ENCODE measurements around the gene EPN2. TPM values are rescaled to one million over a fixed set of nuclear protein-coding genes. Genes with fewer than 3 reads are reported as not detected.

Gene EPN2
- total RNA-seq, 2 experiments from 2014 or later: 20.1 to 20.4 TPM

DNA sequence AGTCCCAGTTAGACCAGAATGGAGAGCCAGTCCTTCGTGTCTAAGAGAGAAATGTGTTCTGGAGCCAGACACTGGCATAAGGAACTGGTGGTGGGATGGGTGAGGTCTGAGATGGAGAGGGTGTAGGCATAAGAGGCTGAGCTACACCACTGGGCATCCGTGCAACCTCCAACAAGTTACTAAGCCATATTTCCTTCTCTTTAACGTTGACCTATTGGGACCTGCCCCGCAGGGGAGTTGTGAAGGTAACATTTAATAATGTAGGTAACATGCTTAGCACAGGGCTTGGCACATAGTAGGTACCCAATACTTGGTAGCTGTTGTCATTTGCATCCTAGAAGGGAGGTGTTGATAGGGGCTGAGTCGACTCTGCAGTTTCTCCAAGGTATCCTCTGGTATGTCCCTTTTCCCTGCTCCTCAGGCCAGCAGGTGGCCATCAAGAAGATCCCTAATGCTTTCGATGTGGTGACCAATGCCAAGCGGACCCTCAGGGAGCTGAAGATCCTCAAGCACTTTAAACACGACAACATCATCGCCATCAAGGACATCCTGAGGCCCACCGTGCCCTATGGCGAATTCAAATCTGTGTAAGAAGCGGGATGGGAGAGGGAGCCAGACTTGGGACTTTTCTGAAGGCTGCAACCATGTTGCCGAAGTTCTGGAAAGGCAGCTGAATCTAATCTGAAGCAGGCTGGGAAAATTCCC is 142.3 kb downstream of the EPN2 start:
- peaks cover 19% of the 10 kb centered on the region for H3K4me1 ChIP-seq (ENCODE audit: insufficient read depth, low read length, poor library complexity, severe bottlenecking)
- H3K27ac ChIP-seq (ENCODE audit: low read depth, low read length, poor library complexity, severe bottlenecking): no peak overlapping the region
- peaks cover 7% of the 10 kb centered on the region; the same call in 1 of the 2 replicates for H3K79me2 ChIP-seq (ENCODE audit: insufficient read depth, low read depth, low read length)
- H4K20me1 ChIP-seq (ENCODE audit: insufficient read depth, low read length): no peaks in the 10 kb centered on the region
- H3K36me3 ChIP-seq (ENCODE audit: insufficient read depth, low read length): peaks cover 33% of the 10 kb centered on the region; the same call in 1 of the 2 replicates
- no peak for DNase-seq (ENCODE audit: low spot score)
- H3K4me2 ChIP-seq (ENCODE audit: low read length): peak overlapping the region; percentile 84
- BruUV-seq (replicated peaks): TSS peak; percentile 52
- H3K4me3 ChIP-seq (ENCODE audit: low read depth, low read length, poor library complexity, severe bottlenecking): peak overlapping the region; percentile 84
- no peaks in the 10 kb centered on the region for H3K9me3 ChIP-seq (ENCODE audit: low read length)
- H2AFZ ChIP-seq (ENCODE audit: low read length): no peak overlapping the region
- intact Hi-C loops (cut with micrococcal nuclease; ENCODE audit: unreplicated experiment): loop anchor here (5.0 to 10.0 kb wide), 3 partner anchors 83 to 265 kb away; partner anchors contain the start of gene ALDH3A2
- TF ChIP-seq EZH2phosphoT487 (IDR thresholded peaks at IDR 0.05; ENCODE audit: borderline replicate concordance, low read depth, low read length): no peak
- TF ChIP-seq, protein P1, sequence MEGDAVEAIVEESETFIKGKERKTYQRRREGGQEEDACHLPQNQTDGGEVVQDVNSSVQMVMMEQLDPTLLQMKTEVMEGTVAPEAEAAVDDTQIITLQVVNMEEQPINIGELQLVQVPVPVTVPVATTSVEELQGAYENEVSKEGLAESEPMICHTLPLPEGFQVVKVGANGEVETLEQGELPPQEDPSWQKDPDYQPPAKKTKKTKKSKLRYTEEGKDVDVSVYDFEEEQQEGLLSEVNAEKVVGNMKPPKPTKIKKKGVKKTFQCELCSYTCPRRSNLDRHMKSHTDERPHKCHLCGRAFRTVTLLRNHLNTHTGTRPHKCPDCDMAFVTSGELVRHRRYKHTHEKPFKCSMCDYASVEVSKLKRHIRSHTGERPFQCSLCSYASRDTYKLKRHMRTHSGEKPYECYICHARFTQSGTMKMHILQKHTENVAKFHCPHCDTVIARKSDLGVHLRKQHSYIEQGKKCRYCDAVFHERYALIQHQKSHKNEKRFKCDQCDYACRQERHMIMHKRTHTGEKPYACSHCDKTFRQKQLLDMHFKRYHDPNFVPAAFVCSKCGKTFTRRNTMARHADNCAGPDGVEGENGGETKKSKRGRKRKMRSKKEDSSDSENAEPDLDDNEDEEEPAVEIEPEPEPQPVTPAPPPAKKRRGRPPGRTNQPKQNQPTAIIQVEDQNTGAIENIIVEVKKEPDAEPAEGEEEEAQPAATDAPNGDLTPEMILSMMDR (conservative IDR thresholded peaks at IDR 0.05; ENCODE audit: low read length): no peak
- ChIA-PET POLR2A (interaction anchor here (2.3 kb wide), 1 partner anchor 9 kb away, joined by 19 read pairs; no protein-coding TSS in a partner anchor), CTCF (ENCODE audit: unreplicated experiment) (interaction anchor here (1.4 kb wide), 1 partner anchor 69 kb away, joined by 6 read pairs; no protein-coding TSS in a partner anchor)
- H3K9me2 ChIP-seq (ENCODE audit: insufficient read depth, low read length): no peaks in the 10 kb centered on the region

DNA sequence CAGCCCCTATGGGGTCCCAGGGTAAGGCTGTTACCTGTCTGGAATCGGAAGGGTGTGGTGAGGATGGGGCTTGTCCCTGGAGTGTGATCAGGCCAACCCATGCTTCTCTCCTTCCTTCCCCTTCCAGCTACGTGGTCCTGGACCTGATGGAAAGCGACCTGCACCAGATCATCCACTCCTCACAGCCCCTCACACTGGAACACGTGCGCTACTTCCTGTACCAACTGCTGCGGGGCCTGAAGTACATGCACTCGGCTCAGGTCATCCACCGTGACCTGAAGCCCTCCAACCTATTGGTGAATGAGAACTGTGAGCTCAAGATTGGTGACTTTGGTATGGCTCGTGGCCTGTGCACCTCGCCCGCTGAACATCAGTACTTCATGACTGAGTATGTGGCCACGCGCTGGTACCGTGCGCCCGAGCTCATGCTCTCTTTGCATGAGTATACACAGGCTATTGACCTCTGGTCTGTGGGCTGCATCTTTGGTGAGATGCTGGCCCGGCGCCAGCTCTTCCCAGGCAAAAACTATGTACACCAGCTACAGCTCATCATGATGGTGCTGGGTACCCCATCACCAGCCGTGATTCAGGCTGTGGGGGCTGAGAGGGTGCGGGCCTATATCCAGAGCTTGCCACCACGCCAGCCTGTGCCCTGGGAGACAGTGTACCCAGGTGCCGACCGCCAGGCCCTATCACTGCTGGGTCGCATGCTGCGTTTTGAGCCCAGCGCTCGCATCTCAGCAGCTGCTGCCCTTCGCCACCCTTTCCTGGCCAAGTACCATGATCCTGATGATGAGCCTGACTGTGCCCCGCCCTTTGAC is 143.5 kb downstream of the EPN2 start:
- ChIA-PET CTCF (ENCODE audit: unreplicated experiment) (no interaction called here), POLR2A (interaction anchor here (0.6 kb wide), 1 partner anchor 45 kb away, joined by 5 read pairs; no protein-coding TSS in a partner anchor)
- H3K36me3 ChIP-seq (ENCODE audit: insufficient read depth, low read length): peaks cover 33% of the 10 kb centered on the region; the same call in 1 of the 2 replicates
- H3K4me3 ChIP-seq (ENCODE audit: low read depth, low read length, poor library complexity, severe bottlenecking): no peak overlapping the region
- TF ChIP-seq, protein P1 (conservative IDR thresholded peaks at IDR 0.05; ENCODE audit: low read length): no peak
- no peak for TF ChIP-seq EZH2phosphoT487 (IDR thresholded peaks at IDR 0.05; ENCODE audit: borderline replicate concordance, low read depth, low read length)
- H3K79me2 ChIP-seq (ENCODE audit: insufficient read depth, low read depth, low read length): peaks cover 7% of the 10 kb centered on the region; the same call in 1 of the 2 replicates
- no peaks in the 10 kb centered on the region for H3K9me2 ChIP-seq (ENCODE audit: insufficient read depth, low read length)
- H3K4me2 ChIP-seq (ENCODE audit: low read length): no peak overlapping the region
- H3K27ac ChIP-seq (ENCODE audit: low read depth, low read length, poor library complexity, severe bottlenecking): no peak overlapping the region
- DNase-seq (ENCODE audit: low spot score): no peak
- intact Hi-C loops (cut with micrococcal nuclease; ENCODE audit: unreplicated experiment): no loop called here
- no peaks in the 10 kb centered on the region for H4K20me1 ChIP-seq (ENCODE audit: insufficient read depth, low read length)
- H3K9me3 ChIP-seq (ENCODE audit: low read length): no peaks in the 10 kb centered on the region
- no TSS peak for BruUV-seq (replicated peaks)
- peaks cover 19% of the 10 kb centered on the region for H3K4me1 ChIP-seq (ENCODE audit: insufficient read depth, low read length, poor library complexity, severe bottlenecking)
- no peak overlapping the region for H2AFZ ChIP-seq (ENCODE audit: low read length)

Data from OCI-LY7 (cell line).